ENCODE results near the gene GALC. TPM values are rescaled to one million over a fixed set of nuclear protein-coding genes. Genes with fewer than 3 reads are reported as not detected.

Gene GALC
- total RNA-seq: 100 to 1,000 TPM in 1 of 9 donors, 10 to 100 TPM in 8; 23.4 to 330 (median 39.0) TPM
- 10 to 100 TPM in 2 of 3 donors, 1 to 10 TPM in 1; 8.3 to 60.7 (median 11.9) TPM for polyA plus RNA-seq
- long read RNA-seq, donor 1, transcript GALC-201 (17 exons, 3,883 nt): major isoform, 29 of 125 reads
- long read RNA-seq, donor 1, partial matches to known transcripts: 93 of 125 reads
- long read RNA-seq, donor 1, other reads (novel, unspliced or antisense): 0 of 125 reads
- long read RNA-seq, donor 2, transcript GALC-201 (17 exons, 3,883 nt): major isoform, 12 of 48 reads
- long read RNA-seq, donor 2, partial matches to known transcripts: 35 of 48 reads
- long read RNA-seq, donor 2, other reads (novel, unspliced or antisense): 0 of 48 reads
- long read RNA-seq, donor 3, transcript GALC-201 (17 exons, 3,883 nt): major isoform, 57 of 103 reads
- long read RNA-seq, donor 3, partial matches to known transcripts: 46 of 103 reads
- long read RNA-seq, donor 3, other reads (novel, unspliced or antisense): 0 of 103 reads
- long read RNA-seq, donor 4, transcript GALC-201 (17 exons, 3,883 nt): major isoform, 6 of 11 reads
- long read RNA-seq, donor 4, partial matches to known transcripts: 1 of 11 reads
- long read RNA-seq, donor 4, other reads (novel, unspliced or antisense): 3 of 11 reads
- long read RNA-seq, donor 5, transcript GALC-201 (17 exons, 3,883 nt): major isoform, 45 of 56 reads
- long read RNA-seq, donor 5, partial matches to known transcripts: 4 of 56 reads
- long read RNA-seq, donor 5, other reads (novel, unspliced or antisense): 7 of 56 reads
- long read RNA-seq, donor 6, partial matches to known transcripts: 0 of 5 reads
- long read RNA-seq, donor 6, other reads (novel, unspliced or antisense): 1 of 5 reads
- long read RNA-seq, donor 7, transcript GALC-201 (17 exons, 3,883 nt): major isoform, 17 of 63 reads
- long read RNA-seq, donor 7, partial matches to known transcripts: 46 of 63 reads
- long read RNA-seq, donor 7, other reads (novel, unspliced or antisense): 0 of 63 reads
- long read RNA-seq, donor 8, transcript GALC-201 (17 exons, 3,883 nt): major isoform, 54 of 191 reads
- long read RNA-seq, donor 8, partial matches to known transcripts: 133 of 191 reads
- long read RNA-seq, donor 8, other reads (novel, unspliced or antisense): 0 of 191 reads
- long read RNA-seq, donor 9, transcript GALC-201 (17 exons, 3,883 nt): major isoform, 47 of 65 reads
- long read RNA-seq, donor 9, partial matches to known transcripts: 17 of 65 reads
- long read RNA-seq, donor 9, other reads (novel, unspliced or antisense): 0 of 65 reads
- long read RNA-seq, donor 10, transcript GALC-201 (17 exons, 3,883 nt): major isoform, 5 of 53 reads
- long read RNA-seq, donor 10, partial matches to known transcripts: 47 of 53 reads
- long read RNA-seq, donor 10, other reads (novel, unspliced or antisense): 0 of 53 reads

DNA sequence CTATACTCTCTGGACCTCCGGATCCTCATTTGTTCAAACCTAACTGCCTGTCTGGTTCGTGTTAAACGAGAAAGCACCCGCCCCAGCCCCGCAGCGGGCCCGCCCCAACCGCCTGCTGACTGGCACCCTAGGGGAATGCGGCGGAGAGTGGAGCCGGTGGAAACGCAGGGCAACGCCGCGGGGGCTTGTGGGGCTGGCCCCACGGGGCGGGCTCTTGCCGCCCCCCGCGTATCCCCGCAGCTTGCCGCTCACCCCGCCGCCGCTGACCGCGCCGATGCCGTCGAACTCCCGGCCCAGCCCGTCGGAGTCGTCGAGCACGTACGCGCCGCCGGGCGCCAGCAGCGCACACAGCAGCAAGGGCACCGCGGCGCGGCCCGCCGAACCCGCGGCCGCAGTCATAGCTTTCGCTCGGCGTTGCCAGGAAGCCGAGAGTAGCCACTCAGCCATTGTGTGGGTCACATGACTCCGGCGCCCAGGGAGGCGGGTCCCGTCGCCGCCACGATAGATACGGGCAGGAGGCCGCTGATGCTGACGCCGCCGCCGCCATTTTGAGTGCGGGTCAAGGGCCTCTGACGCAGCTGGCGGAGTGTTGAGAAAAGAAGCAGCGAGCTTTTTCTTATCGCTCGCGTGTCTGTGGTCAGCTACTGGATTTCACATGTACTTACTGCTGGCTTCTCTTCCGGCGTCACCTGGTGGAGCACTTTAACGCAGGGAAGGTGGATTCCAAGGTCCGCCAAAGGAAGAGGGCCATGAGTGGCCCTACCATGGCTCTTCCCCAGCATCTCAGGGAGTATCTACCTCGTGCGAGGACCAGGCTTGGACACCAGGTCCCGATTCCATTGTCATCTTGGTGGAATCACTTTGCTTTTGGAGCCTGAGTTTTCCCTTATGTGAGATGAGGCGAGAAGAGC is at the start of gene GALC:
TSS of gene GALC (minus strand) at position 465 of the 911 bp plus-strand sequence. CDS start at position 447, 18 bp downstream.
- Histone ChIP-seq H3K27me3 (no peaks in the 10 kb centered on the region), H3K27ac (peak within 1 kb of the TSS; percentile 85 to 97 (median 95)), H3K9me3 (replicated peaks in 1 of 3) (no peaks in the 10 kb centered on the region), H3K4me3 (peak within 1 kb of the TSS; percentile 54 to 75 (median 66)), H3K4me1 (replicated peaks in 1 of 2) (peaks cover 20 to 41% of the 10 kb centered on the region in 2 donors), H3K36me3 (replicated peaks in 1 of 2) (no peaks in the 10 kb centered on the region)
- peak; percentile 63 to 72 for TF ChIP-seq POLR2A (IDR thresholded peaks at IDR 0.05)
- TF ChIP-seq, protein P1, sequence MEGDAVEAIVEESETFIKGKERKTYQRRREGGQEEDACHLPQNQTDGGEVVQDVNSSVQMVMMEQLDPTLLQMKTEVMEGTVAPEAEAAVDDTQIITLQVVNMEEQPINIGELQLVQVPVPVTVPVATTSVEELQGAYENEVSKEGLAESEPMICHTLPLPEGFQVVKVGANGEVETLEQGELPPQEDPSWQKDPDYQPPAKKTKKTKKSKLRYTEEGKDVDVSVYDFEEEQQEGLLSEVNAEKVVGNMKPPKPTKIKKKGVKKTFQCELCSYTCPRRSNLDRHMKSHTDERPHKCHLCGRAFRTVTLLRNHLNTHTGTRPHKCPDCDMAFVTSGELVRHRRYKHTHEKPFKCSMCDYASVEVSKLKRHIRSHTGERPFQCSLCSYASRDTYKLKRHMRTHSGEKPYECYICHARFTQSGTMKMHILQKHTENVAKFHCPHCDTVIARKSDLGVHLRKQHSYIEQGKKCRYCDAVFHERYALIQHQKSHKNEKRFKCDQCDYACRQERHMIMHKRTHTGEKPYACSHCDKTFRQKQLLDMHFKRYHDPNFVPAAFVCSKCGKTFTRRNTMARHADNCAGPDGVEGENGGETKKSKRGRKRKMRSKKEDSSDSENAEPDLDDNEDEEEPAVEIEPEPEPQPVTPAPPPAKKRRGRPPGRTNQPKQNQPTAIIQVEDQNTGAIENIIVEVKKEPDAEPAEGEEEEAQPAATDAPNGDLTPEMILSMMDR (IDR thresholded peaks at IDR 0.05): no peak
- 3 to 10% (median 4%) methylated on average over 17 to 83 of the region's 83 CpGs for WGBS, 4 donors
- intact Hi-C loops (cut with DNase I): no loop called here
- peak; percentile 96 to 98 (median 97) for DNase-seq

DNA sequence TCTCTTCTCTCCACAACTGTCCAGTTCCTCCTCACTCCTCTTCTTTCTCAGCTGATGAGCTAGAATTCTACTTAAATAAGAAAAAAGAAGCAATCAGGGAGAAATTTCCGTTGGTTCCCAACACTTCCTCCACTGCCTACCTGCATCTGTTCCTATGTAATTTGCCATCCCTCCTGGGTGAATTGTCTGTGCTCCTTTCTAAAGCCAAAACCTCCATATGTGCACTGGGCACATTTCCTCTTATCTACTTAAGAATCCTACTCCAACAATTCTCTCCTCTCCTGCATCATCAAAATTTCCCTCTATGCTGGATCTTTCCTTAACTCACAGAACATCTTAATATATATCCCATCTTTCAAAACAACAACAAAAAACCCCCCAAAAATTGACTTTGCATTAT is 47.2 kb upstream of the GALC start:
- H3K27me3 ChIP-seq: no peaks in the 10 kb centered on the region
- no peak overlapping the region for H3K4me3 ChIP-seq
- no peak overlapping the region for H3K27ac ChIP-seq
- TF ChIP-seq, protein P1 (IDR thresholded peaks at IDR 0.05): no peak
- WGBS, 4 donors: 38 to 62% (median 52%) methylated on average over 1 of the region's 1 CpG
- intact Hi-C loops (cut with DNase I): no loop called here
- no peaks in the 10 kb centered on the region for H3K4me1 ChIP-seq (replicated peaks in 1 of 2)
- DNase-seq: no peak
- no peaks in the 10 kb centered on the region for H3K36me3 ChIP-seq (replicated peaks in 1 of 2)
- H3K9me3 ChIP-seq (replicated peaks in 1 of 3): no peaks in the 10 kb centered on the region

DNA sequence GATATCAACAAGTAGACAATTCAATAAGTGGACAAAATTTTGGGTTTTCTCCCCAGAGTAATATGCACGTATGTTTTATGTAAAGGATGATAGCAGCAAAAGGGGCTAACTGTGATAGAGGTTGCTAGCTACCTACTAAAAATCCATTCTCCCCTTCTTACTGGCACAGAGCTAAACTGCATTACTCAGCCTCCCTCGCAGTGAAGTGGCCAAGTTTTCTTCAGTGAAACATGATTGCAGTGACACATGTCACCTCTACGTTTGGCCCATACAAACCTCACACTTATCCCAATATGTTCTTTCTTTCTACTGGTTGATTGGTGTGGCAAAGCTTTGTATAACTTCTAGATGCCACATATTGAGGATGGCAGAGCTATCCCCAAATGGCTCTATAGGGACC is 46.2 kb upstream of the GALC start:
- no peaks in the 10 kb centered on the region for H3K27me3 ChIP-seq

More for the DNA sequence above, 46.2 kb upstream of the GALC start:
- Histone ChIP-seq H3K4me1 (replicated peaks in 1 of 2) (no peaks in the 10 kb centered on the region), H3K4me3 (no peak overlapping the region), H3K9me3 (replicated peaks in 1 of 3) (no peaks in the 10 kb centered on the region), H3K27ac (no peak overlapping the region), H3K36me3 (replicated peaks in 1 of 2) (no peaks in the 10 kb centered on the region)
- 59 to 65% (median 61%) methylated on average over 3 of the region's 3 CpGs for WGBS, 4 donors
- TF ChIP-seq, protein P1 (IDR thresholded peaks at IDR 0.05): no peak
- no peak for TF ChIP-seq POLR2A (IDR thresholded peaks at IDR 0.05)
- intact Hi-C loops (cut with DNase I): no loop called here
- DNase-seq: no peak

Data from adrenal gland (tissue), 19 donors.